Lung (tissue), 12 donors: ENCODE results near the gene KIAA1671. TPM values are rescaled to one million over a fixed set of nuclear protein-coding genes. Genes with fewer than 3 reads are reported as not detected.

Experiments
- ATAC-seq: fragments of 200-7000 bp; cut with Tn5 transposase; one replicate; pipeline ENCODE4 v1.9.1; 2020; ENCODE audit warnings: moderate number of reproducible peaks; ENCODE audit not compliant: insufficient read depth, low FRiP score
- DNase-seq, 3 donors: peaks; one replicate each; pipeline ENCODE4 v3.0.0-alpha.2; 2013 to 2017
- H3K27ac ChIP-seq, 2 donors: one replicate each; pipeline ENCODE4 v1.5.1; 2013; ENCODE audit warnings: mild to moderate bottlenecking in 2 of 2, moderate library complexity in 2 of 2, control low read depth in 1 of 2, inconsistent platforms in 1 of 2, low read depth in 1 of 2, low read length in 1 of 2
- H3K27me3 ChIP-seq, 3 donors: one replicate each; pipeline ENCODE4 v1.5.1; 2013; ENCODE audit warnings: low read length in 2 of 3; ENCODE audit not compliant: control insufficient read depth in 3 of 3, insufficient read depth in 3 of 3
- H3K36me3 ChIP-seq, 4 donors: one replicate each; pipeline ENCODE4 v1.5.1; 2013; ENCODE audit warnings: low read length in 4 of 4, mild to moderate bottlenecking in 1 of 4, moderate library complexity in 1 of 4; ENCODE audit not compliant: control insufficient read depth in 4 of 4, insufficient read depth in 4 of 4
- H3K4me1 ChIP-seq, 5 donors: one replicate each; pipeline ENCODE4 v1.5.1; 2013; ENCODE audit warnings: low read length in 5 of 5, mild to moderate bottlenecking in 2 of 5, moderate library complexity in 1 of 5; ENCODE audit not compliant: control insufficient read depth in 5 of 5, insufficient read depth in 5 of 5
- H3K4me3 ChIP-seq: one replicate; pipeline ENCODE4 v1.5.1; 2013; ENCODE audit warnings: mild to moderate bottlenecking, control low read depth, moderate library complexity
- H3K9ac ChIP-seq, 2 donors: one replicate each; pipeline ENCODE4 v1.5.1; 2013; ENCODE audit warnings: low read length in 2 of 2, control low read depth in 1 of 2; ENCODE audit not compliant: insufficient read depth in 1 of 2
- H3K9me3 ChIP-seq, 4 donors: one replicate each; pipeline ENCODE4 v1.5.1; 2013; ENCODE audit warnings: low read length in 3 of 4, mild to moderate bottlenecking in 1 of 4, moderate library complexity in 1 of 4; ENCODE audit not compliant: control insufficient read depth in 4 of 4, insufficient read depth in 3 of 4
- CTCF ChIP-seq: IDR thresholded peaks from 2 replicates; pipeline ENCODE4 v1.5.1; 2012; ENCODE audit warnings: mild to moderate bottlenecking; ENCODE audit errors: control extremely low read depth, extremely low read depth
- WGBS, 2 donors: extraction: QIAGEN DNeasy Blood & Tissue Kit; methylation state at CpG; one replicate each; pipeline ENCODE4 v1.1.7; 2013; 5-methylcytosine and 5-hydroxymethylcytosine counted together
- polyA plus RNA-seq, 2 donors: library from polyadenylated mRNA; stranded (reverse); fragments of 200-250 nt; gene quantifications; one replicate each; pipeline ENCODE4 v1.2.1, GENCODE V29; 2013
- total RNA-seq, 2 donors: library from RNA; depleted of rRNA in 1 of 2; stranded (reverse); fragments of >200 nt in 1 of 2; gene quantifications; one replicate each; pipeline ENCODE4 v1.2.1, GENCODE V29; 2014 to 2021
- donor health status: control.
- donor health status: control.
- donor health status: Bipolar disorder and iron deficiency.
- donor health status: healthy.
- donor health status: DM: yes; HTN: yes; CAD: no.

Gene KIAA1671
- total and polyA plus RNA-seq, 4 donors: 7.6 to 44.6 (median 24.0) TPM

GRCh38 chr22:25062386-25063085 lies 110.0 kb downstream of the KIAA1671 start:
- H3K9ac ChIP-seq: no peak overlapping the region
- no peaks in the 10 kb centered on the region for H3K36me3 ChIP-seq
- H3K4me3 ChIP-seq: no peak overlapping the region
- peak overlapping the region in 1 of 2 donors; percentile 32 for H3K27ac ChIP-seq
- no peaks in the 10 kb centered on the region for H3K27me3 ChIP-seq
- no peak for TF ChIP-seq CTCF
- WGBS, 2 donors: 22 to 49% methylated on average over 16 of the region's 16 CpGs
- no peaks in the 10 kb centered on the region for H3K9me3 ChIP-seq
- ATAC-seq: no peak
- H3K4me1 ChIP-seq: peaks cover 0 to 3% (median 0%) of the 10 kb centered on the region in 5 donors
- DNase-seq: peak in 1 of 3 donors; percentile 31

- Histone ChIP-seq H3K27ac (no peak overlapping the region), H3K9ac (no peak overlapping the region), H3K9me3 (no peaks in the 10 kb centered on the region), H3K36me3 (no peaks in the 10 kb centered on the region), H3K4me3 (no peak overlapping the region), H3K4me1 (peaks cover 0 to 10% (median 2%) of the 10 kb centered on the region in 5 donors), H3K27me3 (peaks cover 0 to 3% (median 2%) of the 10 kb centered on the region in 3 donors)
- DNase-seq (no peak), ATAC-seq (no peak)
- 79 to 87% methylated on average over 16 of the region's 16 CpGs for WGBS, 2 donors
- no peak for TF ChIP-seq CTCF
Measured at GRCh38 chr22:25064894-25065560, 112.5 kb downstream of the KIAA1671 start.

GRCh38 chr22:25066861-25067435 lies 114.4 kb downstream of the KIAA1671 start:
- no peak overlapping the region for H3K4me3 ChIP-seq
- WGBS, 2 donors: 92 to 96% methylated on average over 15 of the region's 15 CpGs
- DNase-seq (no peak), ATAC-seq (no peak)
- peaks cover 0 to under 1% (median 0%) of the 10 kb centered on the region in 4 donors for H3K36me3 ChIP-seq
- H3K27me3 ChIP-seq: peaks cover 0 to 3% (median 2%) of the 10 kb centered on the region in 3 donors
- H3K4me1 ChIP-seq: peaks cover 0 to 17% (median 12%) of the 10 kb centered on the region in 5 donors
- TF ChIP-seq CTCF: no peak
- H3K9ac ChIP-seq: no peak overlapping the region
- H3K27ac ChIP-seq: no peak overlapping the region
- H3K9me3 ChIP-seq: no peaks in the 10 kb centered on the region
